Activated CD4-positive, alpha-beta T cell treated with anti-CD3 and anti-CD28 coated beads, Interleukin-2, Interleukin-4, amounts not matched to agents 100 ng/mL and 50 ng/mL, durations not matched to agents 16 hours and 8 hours (primary cell): ENCODE measurements around the gene FAM229A.
"Not testable (repeated sequence)": the region's sequence is repeated elsewhere in the genome, so short reads cannot be mapped to it uniquely, and the experiment has no call there.

Experiments used
- DNase-seq: peaks from one replicate; pipeline ENCODE4 v3.0.0-alpha.2; 2020; ENCODE audit warnings: low spot score

The FAM229A gene

GRCh38 chr1:32362474-32363313 lies at the start of gene FAM229A, which contains the start of gene TSSK3:
Gene FAM229A, minus strand, starts transcription at chr1:32362485. Its CDS starts 394 bp downstream, at chr1:32362091.
Gene TSSK3, plus strand, starts transcription at chr1:32362539. Its CDS starts 163 bp downstream, at chr1:32362702.
- DNase-seq = no peak

GRCh38 chr1:32411261-32411660 lies 49.0 kb upstream of the FAM229A start:
- no peak for DNase-seq

GRCh38 chr1:32406629-32407111 lies 44.4 kb upstream of the FAM229A start:
- DNase-seq = no peak

GRCh38 chr1:32405672-32406467 lies 43.6 kb upstream of the FAM229A start:
- no peak for DNase-seq

- DNase-seq = no peak
Measured at GRCh38 chr1:32404946-32405345, 42.7 kb upstream of the FAM229A start.

- DNase-seq = peak; percentile 49
Measured at GRCh38 chr1:32400876-32401631, 38.8 kb upstream of the FAM229A start.

- DNase-seq = no peak
Measured at GRCh38 chr1:32399843-32400242, 37.6 kb upstream of the FAM229A start.

GRCh38 chr1:32398401-32398800 lies 36.1 kb upstream of the FAM229A start:
- DNase-seq = no peak

- DNase-seq = not testable (repeated sequence)
Measured at GRCh38 chr1:32396524-32396923, 34.2 kb upstream of the FAM229A start.

- no peak for DNase-seq
Measured at GRCh38 chr1:32394890-32395432, 32.7 kb upstream of the FAM229A start.

- DNase-seq = peak; percentile 99
Measured at GRCh38 chr1:32394141-32394889, 32.0 kb upstream of the FAM229A start, which contains the start of gene BSDC1. Gene BSDC1, minus strand, starts transcription at chr1:32394441. Its CDS starts 27 bp downstream, at chr1:32394414.

- DNase-seq = peak; percentile 27
Measured at GRCh38 chr1:32393832-32394140, 31.5 kb upstream of the FAM229A start.

- DNase-seq = no peak
Measured at GRCh38 chr1:32393136-32393535, 30.9 kb upstream of the FAM229A start.

- no peak for DNase-seq
Measured at GRCh38 chr1:32392325-32392724, 30.0 kb upstream of the FAM229A start.

- no peak for DNase-seq
Measured at GRCh38 chr1:32390904-32391870, 28.9 kb upstream of the FAM229A start.

- no peak for DNase-seq
Measured at GRCh38 chr1:32388641-32389040, 26.4 kb upstream of the FAM229A start.

- DNase-seq = no peak
Measured at GRCh38 chr1:32386676-32387392, 24.5 kb upstream of the FAM229A start.

- DNase-seq = no peak
Measured at GRCh38 chr1:32380057-32380456, 17.8 kb upstream of the FAM229A start.

GRCh38 chr1:32377541-32378220 lies 15.4 kb upstream of the FAM229A start:
- DNase-seq = no peak
